Measurements from ENCODE around the gene SAE1. TPM values are rescaled to one million over a fixed set of nuclear protein-coding genes. Genes with fewer than 3 reads are reported as not detected.

Gene SAE1
- total RNA-seq, 1 experiment from 2014 or later, result 174 TPM

- H3K36me3 Mint-ChIP-seq (ENCODE audit: insufficient read depth, unreplicated experiment), result peaks cover 67% of the 10 kb centered on the region
- no TSS peak for BruUV-seq (replicated peaks)
- H3K9me3 Mint-ChIP-seq (ENCODE audit: low read depth, unreplicated experiment), result no peaks in the 10 kb centered on the region
- intact Hi-C loops (cut with micrococcal nuclease; ENCODE audit: unreplicated experiment), result no loop called here
- no peaks in the 10 kb centered on the region for H3K27me3 Mint-ChIP-seq (ENCODE audit: unreplicated experiment)
- H3K27ac Mint-ChIP-seq (ENCODE audit: unreplicated experiment), result no peak overlapping the region
- no peak for TF ChIP-seq CTCF (IDR thresholded peaks at IDR 0.05; ENCODE audit: unreplicated experiment)
- no peak for DNase-seq
- peaks cover 37% of the 10 kb centered on the region for H3K4me1 Mint-ChIP-seq (ENCODE audit: low read depth, unreplicated experiment)
- H3K4me3 Mint-ChIP-seq (ENCODE audit: low read depth, unreplicated experiment), result no peak overlapping the region
- CTCF ChIA-PET, result no interaction called here
Measured at GRCh38 chr19:47143322-47144073, 12.9 kb downstream of the SAE1 start.

GRCh38 chr19:47144630-47145029 lies 14.0 kb downstream of the SAE1 start:
- H3K9me3 Mint-ChIP-seq (ENCODE audit: low read depth, unreplicated experiment), result no peaks in the 10 kb centered on the region
- no TSS peak for BruUV-seq (replicated peaks)
- H3K27me3 Mint-ChIP-seq (ENCODE audit: unreplicated experiment), result no peaks in the 10 kb centered on the region
- CTCF ChIA-PET, result interaction anchor here (0.7 kb wide), 1 partner anchor 13 kb away, joined by 3 read pairs; no protein-coding TSS in a partner anchor
- intact Hi-C loops (cut with micrococcal nuclease; ENCODE audit: unreplicated experiment), result no loop called here
- H3K36me3 Mint-ChIP-seq (ENCODE audit: insufficient read depth, unreplicated experiment), result peaks cover 64% of the 10 kb centered on the region
- peaks cover 38% of the 10 kb centered on the region for H3K4me1 Mint-ChIP-seq (ENCODE audit: low read depth, unreplicated experiment)
- TF ChIP-seq CTCF (IDR thresholded peaks at IDR 0.05; ENCODE audit: unreplicated experiment), result no peak
- no peak overlapping the region for H3K4me3 Mint-ChIP-seq (ENCODE audit: low read depth, unreplicated experiment)
- no peak for DNase-seq
- no peak overlapping the region for H3K27ac Mint-ChIP-seq (ENCODE audit: unreplicated experiment)

- no peak for TF ChIP-seq CTCF (IDR thresholded peaks at IDR 0.05; ENCODE audit: unreplicated experiment)
- intact Hi-C loops (cut with micrococcal nuclease; ENCODE audit: unreplicated experiment), result no loop called here
- Mint-ChIP-seq H3K27ac (ENCODE audit: unreplicated experiment) (peak overlapping the region; percentile 6), H3K4me3 (ENCODE audit: low read depth, unreplicated experiment) (no peak overlapping the region), H3K9me3 (ENCODE audit: low read depth, unreplicated experiment) (no peaks in the 10 kb centered on the region), H3K4me1 (ENCODE audit: low read depth, unreplicated experiment) (peaks cover 37% of the 10 kb centered on the region), H3K27me3 (ENCODE audit: unreplicated experiment) (no peaks in the 10 kb centered on the region), H3K36me3 (ENCODE audit: insufficient read depth, unreplicated experiment) (peaks cover 64% of the 10 kb centered on the region)
- CTCF ChIA-PET, result interaction anchor here (0.6 kb wide), 1 partner anchor 27 kb away, joined by 3 read pairs; no protein-coding TSS in a partner anchor
- TSS peak; percentile 20 for BruUV-seq (replicated peaks)
- no peak for DNase-seq
Measured at GRCh38 chr19:47145639-47146486, 15.2 kb downstream of the SAE1 start.

- Mint-ChIP-seq H3K36me3 (ENCODE audit: insufficient read depth, unreplicated experiment) (peaks cover 67% of the 10 kb centered on the region), H3K27ac (ENCODE audit: unreplicated experiment) (no peak overlapping the region), H3K27me3 (ENCODE audit: unreplicated experiment) (no peaks in the 10 kb centered on the region), H3K9me3 (ENCODE audit: low read depth, unreplicated experiment) (no peaks in the 10 kb centered on the region), H3K4me3 (ENCODE audit: low read depth, unreplicated experiment) (no peak overlapping the region), H3K4me1 (ENCODE audit: low read depth, unreplicated experiment) (peaks cover 38% of the 10 kb centered on the region)
- CTCF ChIA-PET, result interaction anchor here (0.5 to 1.4 kb wide), 3 partner anchors 20 to 97 kb away, joined by 3 to 5 read pairs (median 4); no protein-coding TSS in a partner anchor
- DNase-seq, result no peak
- intact Hi-C loops (cut with micrococcal nuclease; ENCODE audit: unreplicated experiment), result no loop called here
- TF ChIP-seq CTCF (IDR thresholded peaks at IDR 0.05; ENCODE audit: unreplicated experiment), result no peak
- BruUV-seq (replicated peaks), result no TSS peak
Measured at GRCh38 chr19:47146920-47147319, 16.3 kb downstream of the SAE1 start.

All from Calu3 (cell line).